ENCODE data around the gene CCT8.

- TF ChIP-seq CTCF (conservative IDR thresholded peaks at IDR 0.05; ENCODE audit: low read depth, low read length) (no peak), CHD1 (IDR thresholded peaks at IDR 0.05; ENCODE audit: low read depth, low read length) (no peak), MAFK (IDR thresholded peaks at IDR 0.05; ENCODE audit: low read depth, low read length) (no peak), RAD21 (IDR thresholded peaks at IDR 0.05; ENCODE audit: low read length) (no peak), POLR2A (IDR thresholded peaks at IDR 0.05; ENCODE audit: low read depth, low read length) (no peak), SMC3 (IDR thresholded peaks at IDR 0.05; ENCODE audit: low read depth, low read length) (no peak), RCOR1 (IDR thresholded peaks at IDR 0.05; ENCODE audit: insufficient replicate concordance, low read length) (no peak), NFE2L2 (IDR thresholded peaks at IDR 0.05; ENCODE audit: low read depth, low read length) (no peak), FOS (IDR thresholded peaks at IDR 0.05; ENCODE audit: low read depth, low read length) (no peak), MAZ (IDR thresholded peaks at IDR 0.05; ENCODE audit: borderline replicate concordance, low read depth, low read length) (no peak), BHLHE40 (IDR thresholded peaks at IDR 0.05; ENCODE audit: low read depth, low read length) (no peak), RFX5 (IDR thresholded peaks at IDR 0.05; ENCODE audit: low read depth, low read length) (no peak), CEBPB (IDR thresholded peaks at IDR 0.05; ENCODE audit: low read depth, low read length) (no peak)
Measured at GRCh38 chr21:29064850-29065481, 8.5 kb downstream of the CCT8 start.

Measured in IMR-90 (cell line).